ENCODE measurements around the gene ZFYVE16.
"Not testable (repeated sequence)": the region's sequence is repeated elsewhere in the genome, so short reads cannot be mapped to it uniquely, and the experiment has no call there.

ZFYVE16 gene

DNA sequence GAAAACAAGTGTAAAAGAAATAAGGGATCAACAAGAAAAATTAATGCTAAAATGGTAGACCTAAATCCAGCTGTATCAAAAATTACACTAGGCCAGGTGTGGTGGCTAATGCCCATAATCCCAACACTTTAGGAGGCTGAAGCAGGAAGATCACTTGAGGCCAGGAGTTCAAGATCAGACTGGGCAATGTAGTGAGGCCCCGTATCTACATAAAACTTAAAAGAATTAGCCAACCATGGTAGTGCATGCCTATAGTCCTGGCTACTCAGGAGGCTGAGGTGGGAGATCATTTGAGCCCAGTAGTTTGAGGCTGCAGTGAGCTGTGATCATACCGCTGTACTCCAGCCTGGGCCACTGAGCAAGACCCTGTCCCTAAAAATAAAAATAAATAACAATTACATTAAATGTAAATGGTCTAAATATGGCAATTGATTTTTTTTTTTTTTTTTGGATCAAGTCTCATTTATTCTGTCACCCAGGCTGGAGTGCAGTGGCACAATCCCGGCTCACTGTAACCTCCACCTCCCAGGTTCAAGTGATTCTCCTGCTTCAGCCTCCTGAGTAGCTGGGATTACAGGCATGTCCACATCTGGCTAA lies 75.9 kb downstream of the ZFYVE16 start:
- DNase-seq (ENCODE audit: insufficient read length, low spot score) (no peak), FAIRE-seq (no peak)

DNA sequence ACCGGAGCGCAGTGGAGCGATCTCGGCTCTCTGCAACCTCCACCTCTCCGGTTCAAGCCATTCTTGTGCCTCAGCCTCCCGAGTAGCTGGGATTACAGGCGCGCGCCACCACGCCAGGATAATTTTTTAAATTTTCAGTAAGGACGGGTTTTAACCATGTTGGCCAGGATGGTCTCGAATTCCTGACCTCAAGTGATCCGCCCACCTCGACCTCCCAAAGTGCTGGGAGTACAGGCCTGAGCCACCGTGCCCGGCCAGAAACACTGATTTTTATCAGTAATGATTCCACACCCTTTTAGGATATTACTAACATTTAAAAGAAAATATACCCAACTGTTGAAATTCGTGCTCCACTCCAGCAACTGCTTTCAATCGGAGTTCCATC lies 79.6 kb downstream of the ZFYVE16 start:
- DNase-seq (ENCODE audit: insufficient read length, low spot score) = no peak
- no peak for FAIRE-seq

DNA sequence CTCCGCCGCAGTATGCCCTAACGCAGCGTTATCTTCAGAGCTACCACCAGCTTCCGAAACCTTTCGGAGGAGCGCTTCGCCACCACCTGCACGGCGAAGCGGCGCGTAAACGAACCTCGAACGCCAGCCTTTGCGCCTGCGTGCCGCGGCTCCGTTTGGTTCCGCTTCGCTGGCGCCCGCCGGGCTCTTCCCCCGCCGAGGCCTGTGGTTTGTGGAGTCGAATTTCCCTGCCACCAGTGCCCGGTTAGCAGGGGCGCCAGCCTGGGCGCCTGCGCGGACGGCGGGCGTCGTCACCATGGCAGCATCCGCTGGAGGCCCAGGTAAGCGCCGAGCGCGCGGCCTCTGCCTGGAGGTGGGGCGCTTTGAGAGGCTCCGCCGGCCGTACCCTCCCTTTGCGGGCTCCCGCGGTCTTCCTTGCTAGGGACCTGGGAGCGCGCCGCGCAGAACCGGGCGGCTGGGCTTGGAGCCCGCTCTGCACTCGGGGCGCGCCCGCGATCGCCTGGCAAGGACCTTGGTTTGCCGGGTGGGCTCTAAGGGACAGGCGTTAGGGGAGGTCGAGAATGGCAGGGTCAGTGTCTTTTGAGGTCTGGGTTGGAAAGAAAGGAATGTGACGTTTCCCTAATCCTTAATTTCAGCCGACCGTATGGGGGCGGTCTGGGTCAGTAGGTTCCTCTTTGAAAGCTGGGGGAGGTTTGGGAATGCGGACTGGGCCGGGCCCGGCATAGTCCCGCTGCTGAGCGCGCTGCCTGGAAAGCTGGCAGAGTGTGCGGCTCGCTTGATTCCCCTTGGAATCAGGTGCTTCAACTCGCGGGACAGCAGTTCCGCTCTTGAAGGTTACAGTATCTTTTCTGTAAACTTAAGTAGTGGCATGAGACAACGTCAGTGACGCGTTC lies 80.2 kb downstream of the ZFYVE16 start, which contains the start of gene FAM151B:
Gene FAM151B (plus strand): TSS at position 272 of the 893 bp plus-strand sequence. CDS start 24 bp downstream, at position 296.
- FAIRE-seq (peak; percentile 68), DNase-seq (ENCODE audit: insufficient read length, low spot score) (peak; percentile 90)

DNA sequence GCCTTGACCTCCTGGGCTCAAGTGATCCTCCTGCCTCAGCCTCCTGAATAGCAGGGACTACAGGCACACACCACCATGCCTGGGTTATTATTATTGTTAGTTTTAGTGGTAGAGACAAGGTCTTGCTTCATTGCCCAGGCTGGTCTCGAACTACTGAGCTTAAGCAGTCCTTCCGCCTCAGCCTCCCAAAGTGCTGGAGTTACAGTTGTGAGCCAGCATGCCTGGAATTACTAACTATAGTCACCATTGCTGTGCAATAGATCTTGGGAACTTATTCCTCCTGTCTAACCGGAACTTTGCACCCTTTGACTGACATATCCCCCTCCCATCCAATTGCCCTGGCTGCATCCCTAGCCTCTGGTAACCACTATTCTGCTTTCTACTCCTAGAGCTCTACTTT lies 83.4 kb downstream of the ZFYVE16 start:
- FAIRE-seq (no peak), DNase-seq (ENCODE audit: insufficient read length, low spot score) (no peak)

DNA sequence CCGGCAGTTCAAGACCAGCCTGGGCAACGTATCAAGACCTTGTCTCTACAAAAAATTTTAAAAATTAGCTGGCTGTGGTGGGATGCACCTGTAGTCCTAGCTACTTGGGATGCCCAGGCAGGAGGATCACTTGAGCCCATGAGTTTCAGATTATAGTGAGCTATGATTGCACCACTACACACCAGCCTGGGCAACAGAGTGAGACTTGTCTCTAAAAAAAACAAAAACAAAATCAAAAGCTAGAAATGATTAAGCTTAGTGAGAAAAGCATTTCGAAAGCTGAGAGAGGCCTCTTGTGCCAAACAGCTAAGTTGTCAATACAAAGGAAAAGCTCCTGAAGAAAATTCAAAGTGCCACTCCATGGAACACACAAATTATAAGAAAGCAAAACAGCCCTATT lies 84.9 kb downstream of the ZFYVE16 start:
- FAIRE-seq (no peak), DNase-seq (ENCODE audit: insufficient read length, low spot score) (no peak)

DNA sequence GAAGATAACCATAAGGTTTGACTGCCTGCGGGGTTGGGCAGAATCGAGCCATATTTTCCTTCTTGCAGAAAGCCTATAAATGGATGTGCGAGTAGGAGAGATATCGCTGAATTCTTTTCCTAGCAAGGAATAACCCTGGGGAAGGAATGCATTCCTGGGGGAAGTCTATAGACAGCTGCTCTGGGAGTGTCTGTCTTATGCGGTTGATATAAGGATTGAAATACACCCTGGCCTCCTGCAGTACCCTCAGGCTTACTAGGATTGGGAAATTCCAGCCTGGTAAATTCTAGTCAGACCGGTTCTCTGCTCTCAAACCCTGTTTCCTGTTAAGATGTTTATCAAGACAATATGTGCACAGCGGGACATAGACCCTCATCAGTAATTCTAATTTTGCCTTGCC lies 85.6 kb downstream of the ZFYVE16 start:
- not testable (repeated sequence) for FAIRE-seq; DNase-seq (ENCODE audit: insufficient read length, low spot score)

DNA sequence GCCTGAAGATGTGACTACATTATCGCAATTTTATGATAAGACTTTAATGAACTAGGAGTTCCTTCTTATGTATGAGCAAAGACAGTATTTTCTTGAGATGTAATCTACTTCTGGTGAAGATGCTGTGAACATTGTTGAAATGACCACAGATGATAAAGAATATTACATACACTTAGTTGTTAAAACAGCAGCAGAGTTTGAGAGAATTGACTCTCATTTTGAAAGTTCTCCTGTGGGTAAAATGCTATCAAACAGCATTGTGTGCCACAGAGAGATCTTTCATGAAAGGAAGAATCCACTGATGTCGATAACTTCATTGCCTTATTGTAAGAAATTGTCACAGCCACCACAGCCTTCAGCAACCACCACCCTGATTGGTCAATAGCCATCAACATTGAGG lies 88.0 kb downstream of the ZFYVE16 start:
- FAIRE-seq = no peak

DNA sequence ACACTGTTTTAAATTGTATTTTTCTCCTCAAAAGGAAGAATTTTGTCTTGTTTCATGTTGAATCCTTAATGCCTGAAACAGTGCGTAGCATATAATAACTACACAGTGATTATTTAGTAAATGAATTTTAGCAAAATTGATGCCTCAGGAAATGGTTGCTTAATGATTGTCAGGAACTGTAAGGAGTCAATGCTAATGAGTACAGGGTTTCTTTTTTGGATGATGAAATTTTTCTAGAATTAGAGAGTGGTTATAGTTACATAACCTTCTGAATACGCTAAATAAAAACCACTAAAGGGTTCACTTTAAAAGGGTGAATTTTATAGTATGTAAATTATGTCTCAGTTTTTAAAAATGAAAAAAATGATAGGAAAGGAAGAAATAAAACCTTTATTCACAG lies 94.9 kb downstream of the ZFYVE16 start:
- no peak for FAIRE-seq
- DNase-seq (ENCODE audit: insufficient read length, low spot score) = no peak

More for the DNA sequence above, 88.0 kb downstream of the ZFYVE16 start:
- DNase-seq (ENCODE audit: insufficient read length, low spot score) = no peak

DNA sequence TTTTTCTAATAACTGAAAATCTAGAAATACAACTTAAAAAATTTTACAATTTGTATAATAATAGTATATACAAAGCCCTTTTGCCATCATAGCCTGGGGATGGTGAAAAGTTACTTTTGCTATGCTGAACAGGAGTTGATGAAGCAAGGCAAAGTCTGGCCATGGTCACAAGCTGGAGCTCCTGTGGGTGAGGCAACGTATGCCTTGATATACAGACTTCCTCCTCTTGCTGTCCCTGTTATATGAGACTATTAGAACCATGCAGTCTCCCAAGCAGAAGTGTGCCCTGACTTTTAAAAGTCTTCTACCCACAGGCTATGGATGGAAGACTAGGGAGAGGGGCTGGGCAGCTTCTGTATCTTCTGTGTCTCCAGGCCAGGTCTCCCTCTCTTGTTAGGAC lies 95.8 kb downstream of the ZFYVE16 start:
- FAIRE-seq (no peak), DNase-seq (ENCODE audit: insufficient read length, low spot score) (no peak)

DNA sequence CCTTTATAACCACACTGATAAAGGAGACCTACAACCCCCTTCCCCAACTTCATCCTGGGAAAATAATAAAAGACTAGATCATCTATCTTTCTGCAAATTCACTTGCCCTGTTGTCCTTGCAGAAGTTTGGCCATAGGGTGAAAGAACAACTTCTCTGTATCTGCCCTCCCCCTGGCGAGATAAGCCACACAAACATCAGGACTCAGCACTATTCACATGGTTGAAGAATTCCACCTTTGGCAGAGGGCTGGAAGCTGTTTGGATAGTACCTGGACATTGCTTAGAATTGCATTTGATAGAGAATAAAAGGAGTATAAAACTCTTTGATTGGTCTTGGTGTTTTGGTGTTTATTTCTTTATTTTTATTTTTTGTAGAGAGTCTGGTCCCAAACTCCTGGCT lies 97.0 kb downstream of the ZFYVE16 start:
- DNase-seq (ENCODE audit: insufficient read length, low spot score) (no peak), FAIRE-seq (no peak)

DNA sequence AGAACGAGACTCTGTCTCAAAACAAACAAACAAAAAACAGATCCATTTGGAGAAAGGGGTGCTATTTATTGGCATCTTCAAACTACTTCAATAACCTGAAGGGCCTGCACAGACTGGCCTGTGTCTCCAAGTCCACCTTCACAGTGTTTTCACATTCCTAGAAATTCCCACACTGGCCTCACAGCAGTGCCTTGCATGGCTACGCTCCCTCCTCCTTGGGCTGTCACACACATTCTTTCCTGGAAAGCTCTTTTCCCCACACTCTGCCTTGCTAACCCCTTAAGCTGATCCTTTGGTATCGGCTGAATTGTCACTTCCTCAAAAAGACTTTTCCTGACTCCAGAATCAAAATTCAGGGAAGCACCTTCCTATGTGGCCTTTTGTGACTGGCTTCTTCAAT lies 99.8 kb downstream of the ZFYVE16 start:
- no peak for FAIRE-seq
- no peak for DNase-seq (ENCODE audit: insufficient read length, low spot score)

DNA sequence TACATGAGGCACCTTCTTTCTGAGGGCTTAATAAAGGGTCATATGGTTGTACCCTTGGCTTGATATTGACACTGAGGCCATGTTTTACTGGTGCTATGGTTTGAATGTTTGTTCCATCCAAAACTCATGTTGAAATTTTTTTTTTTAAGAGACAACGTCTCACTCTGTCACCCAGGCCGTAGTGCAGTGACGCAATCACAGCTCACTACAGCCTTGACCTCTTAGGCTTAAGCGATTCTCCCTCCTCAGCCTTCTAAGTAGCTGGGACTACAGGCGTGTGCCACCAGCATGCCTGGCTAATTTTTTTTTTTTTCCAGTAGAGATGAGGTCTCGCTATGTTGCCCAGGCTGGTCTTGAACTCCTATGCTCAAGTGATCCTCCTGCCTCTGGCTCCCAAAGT lies 101.0 kb downstream of the ZFYVE16 start:
- DNase-seq (ENCODE audit: insufficient read length, low spot score) (no peak), FAIRE-seq (no peak)

DNA sequence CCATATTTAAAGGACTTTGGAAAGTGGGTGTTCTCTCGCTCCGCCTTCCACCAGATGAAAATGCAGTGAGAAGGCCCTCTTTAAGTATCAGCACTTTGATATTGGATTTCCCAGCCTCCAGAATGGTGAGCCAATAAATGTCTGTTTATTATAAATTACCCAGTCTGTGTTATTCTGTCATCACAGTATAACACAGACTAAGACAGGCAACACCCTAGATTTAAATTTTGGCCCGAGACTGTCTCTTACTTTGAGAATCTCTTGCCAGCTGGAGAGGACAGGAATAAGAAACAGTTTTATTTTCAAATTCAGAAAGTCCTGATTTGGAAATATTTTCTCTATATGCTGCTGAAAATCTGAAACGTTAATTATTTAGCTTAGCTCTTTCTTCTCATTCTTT lies 101.5 kb downstream of the ZFYVE16 start:
- FAIRE-seq (no peak), DNase-seq (ENCODE audit: insufficient read length, low spot score) (no peak)

DNA sequence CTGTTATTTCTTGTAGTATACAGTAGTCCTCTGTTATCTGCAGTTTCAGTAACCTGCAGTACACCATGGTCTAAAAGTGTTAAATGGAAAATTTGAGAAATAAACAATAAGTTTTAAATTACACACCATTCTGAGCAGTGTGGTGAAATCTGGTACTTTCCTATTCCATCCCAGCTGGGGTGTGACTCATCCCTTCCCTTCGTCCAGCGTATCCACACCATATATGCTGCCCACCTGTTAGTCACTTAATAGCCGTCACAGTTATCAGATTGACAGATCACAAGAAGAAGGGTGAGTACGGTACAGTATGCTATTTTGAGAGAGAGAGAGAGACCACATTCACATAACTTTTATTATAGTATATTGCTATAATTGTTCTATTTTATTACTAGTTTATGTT lies 109.0 kb downstream of the ZFYVE16 start:
- DNase-seq (ENCODE audit: insufficient read length, low spot score) (peak; percentile 53), FAIRE-seq (peak; percentile 76)
